Stimulated activated naive CD4-positive, alpha-beta T cell (primary cell): ENCODE measurements around the gene SUCLG2.

Experiments
- DNase-seq, 6 experiments: peaks; one replicate each; lab custom pipeline; 2025; lab: John Stamatoyannopoulos, UW

The SUCLG2 gene

GRCh38 chr3:67515778-67516177, 138.6 kb downstream of the SUCLG2 start:
- DNase-seq = no peak

GRCh38 chr3:67509471-67510075, 144.8 kb downstream of the SUCLG2 start:
- DNase-seq = no peak

- DNase-seq = no peak
Observed at GRCh38 chr3:67507584-67507983, 146.8 kb downstream of the SUCLG2 start.

- no peak for DNase-seq
Observed at GRCh38 chr3:67500709-67501108, 153.7 kb downstream of the SUCLG2 start.

- no peak for DNase-seq
Observed at GRCh38 chr3:67497746-67498145, 156.7 kb downstream of the SUCLG2 start.

GRCh38 chr3:67495751-67496150, 158.7 kb downstream of the SUCLG2 start:
- no peak for DNase-seq

- no peak for DNase-seq
Observed at GRCh38 chr3:67493808-67494207, 160.6 kb downstream of the SUCLG2 start.

- no peak for DNase-seq
Observed at GRCh38 chr3:67490658-67491057, 163.8 kb downstream of the SUCLG2 start.

- DNase-seq = no peak
Observed at GRCh38 chr3:67489816-67490215, 164.6 kb downstream of the SUCLG2 start.

- DNase-seq = no peak
Observed at GRCh38 chr3:67487564-67488114, 166.8 kb downstream of the SUCLG2 start.

- DNase-seq = no peak
Observed at GRCh38 chr3:67486883-67487282, 167.5 kb downstream of the SUCLG2 start.

- DNase-seq = no peak
Observed at GRCh38 chr3:67484085-67484484, 170.3 kb downstream of the SUCLG2 start.

- DNase-seq = no peak
Observed at GRCh38 chr3:67481126-67481525, 173.3 kb downstream of the SUCLG2 start.

- no peak for DNase-seq
Observed at GRCh38 chr3:67478423-67478822, 176.0 kb downstream of the SUCLG2 start.

- DNase-seq = no peak
Observed at GRCh38 chr3:67474311-67474710, 180.1 kb downstream of the SUCLG2 start.

- DNase-seq = no peak
Observed at GRCh38 chr3:67472674-67473201, 181.7 kb downstream of the SUCLG2 start.

- no peak for DNase-seq
Observed at GRCh38 chr3:67470207-67470606, 184.2 kb downstream of the SUCLG2 start.

- DNase-seq = no peak
Observed at GRCh38 chr3:67468511-67468910, 185.9 kb downstream of the SUCLG2 start.

- DNase-seq = no peak
Observed at GRCh38 chr3:67463656-67464055, 190.8 kb downstream of the SUCLG2 start.

GRCh38 chr3:67462187-67462586, 192.2 kb downstream of the SUCLG2 start:
- DNase-seq = no peak

GRCh38 chr3:67461667-67462142, 192.7 kb downstream of the SUCLG2 start:
- DNase-seq = no peak

- DNase-seq = no peak
Observed at GRCh38 chr3:67460841-67461510, 193.4 kb downstream of the SUCLG2 start.

- no peak for DNase-seq
Observed at GRCh38 chr3:67459796-67460195, 194.6 kb downstream of the SUCLG2 start.
